Activated naive CD8-positive, alpha-beta T cell treated with anti-CD3 and anti-CD28 coated beads, Interleukin-2, amount 50 U/mL, for 16 hours (primary cell): Measurements from ENCODE around the gene AMER1.
"Not testable (repeated sequence)": the region's sequence is repeated elsewhere in the genome, so short reads cannot be mapped to it uniquely, and the experiment has no call there.

ENCODE experiments used
- DNase-seq: peaks from one replicate; pipeline ENCODE4 v3.0.0-alpha.2; 2020; ENCODE audit warnings: low read depth, low spot score

AMER1 gene

DNA sequence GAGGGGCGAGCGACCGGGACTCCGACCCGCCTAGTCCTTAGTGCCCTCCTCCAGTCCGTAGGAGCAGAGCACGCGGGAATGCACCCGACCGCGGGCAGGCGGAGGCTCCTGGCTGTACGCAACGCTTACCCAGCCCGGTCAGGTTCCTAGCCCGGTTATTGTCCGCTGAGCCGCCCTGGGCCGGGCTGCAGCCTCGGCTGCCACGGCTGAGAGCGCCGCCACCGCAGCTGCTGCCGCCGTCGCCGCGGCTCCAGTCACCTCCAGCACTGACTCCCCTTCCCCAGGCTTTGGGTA, at the start of gene AMER1:
AMER1 (minus strand) TSS at position 268 of the 294 bp plus-strand sequence. CDS start 12,422 bp downstream, outside the sequence.
- DNase-seq = no peak

DNA sequence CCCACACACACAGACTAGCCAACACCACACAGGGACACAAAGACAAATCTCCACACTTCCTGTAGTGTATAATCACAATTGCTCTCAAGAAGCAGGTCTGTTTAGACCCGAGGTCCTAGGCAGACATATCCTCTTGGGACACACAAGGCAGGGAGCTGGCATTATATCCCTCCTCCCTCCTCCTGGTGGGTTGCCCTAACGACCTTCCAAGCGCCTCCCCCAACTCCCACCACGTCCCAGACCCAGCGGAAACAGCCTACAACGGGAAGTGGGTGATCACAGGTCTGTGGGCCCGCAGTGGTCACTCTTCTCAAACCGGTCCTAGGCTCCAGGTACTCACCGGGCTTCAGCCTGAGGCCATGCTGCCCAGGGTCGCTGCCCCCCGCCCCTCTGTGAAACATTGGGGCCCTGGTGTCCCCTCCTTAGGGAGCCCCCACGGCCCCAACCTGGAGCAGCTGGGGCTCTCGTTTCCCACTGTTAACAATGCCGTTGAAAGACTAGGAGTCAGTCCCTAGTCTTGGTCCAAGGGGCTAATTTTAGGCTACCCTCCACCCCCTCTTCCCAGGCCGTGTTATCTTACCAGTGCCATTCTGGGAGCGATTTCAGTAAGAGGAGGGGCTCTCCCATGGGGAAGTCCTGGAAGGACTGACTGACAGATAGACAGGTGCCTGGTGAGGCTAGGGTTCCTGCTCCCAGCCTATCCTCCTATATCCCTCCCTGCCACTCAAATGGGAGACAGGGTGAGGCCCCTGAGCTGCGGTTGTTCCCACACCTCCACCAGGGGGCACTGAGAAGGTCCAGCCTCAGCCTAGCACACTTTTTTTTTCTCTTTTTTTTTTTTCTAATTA, 24.8 kb upstream of the AMER1 start, which contains the start of gene ASB12:
ASB12 (minus strand) TSS at position 485 of the 848 bp plus-strand sequence. CDS start 4,957 bp downstream, outside the sequence.
- DNase-seq = no peak

DNA sequence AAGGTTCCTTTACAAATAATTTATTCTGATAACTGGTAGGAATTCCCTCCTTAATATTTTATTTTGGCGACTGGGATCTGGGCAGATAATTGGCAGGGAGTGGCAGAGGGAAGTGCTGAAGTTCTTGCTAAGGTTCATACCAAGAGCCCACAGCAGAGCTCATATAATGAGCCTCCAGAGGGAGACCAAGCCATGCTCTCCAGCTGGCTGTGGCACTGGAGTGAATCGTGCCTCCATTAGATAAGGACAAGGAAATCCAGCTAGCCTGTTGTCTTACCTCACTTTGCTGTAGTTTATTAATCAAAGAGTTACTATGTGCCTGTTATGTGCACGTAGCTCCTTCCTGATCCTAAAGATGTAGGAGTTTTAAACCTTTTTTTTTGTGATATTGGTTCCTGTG, 23.6 kb upstream of the AMER1 start:
- no peak for DNase-seq

DNA sequence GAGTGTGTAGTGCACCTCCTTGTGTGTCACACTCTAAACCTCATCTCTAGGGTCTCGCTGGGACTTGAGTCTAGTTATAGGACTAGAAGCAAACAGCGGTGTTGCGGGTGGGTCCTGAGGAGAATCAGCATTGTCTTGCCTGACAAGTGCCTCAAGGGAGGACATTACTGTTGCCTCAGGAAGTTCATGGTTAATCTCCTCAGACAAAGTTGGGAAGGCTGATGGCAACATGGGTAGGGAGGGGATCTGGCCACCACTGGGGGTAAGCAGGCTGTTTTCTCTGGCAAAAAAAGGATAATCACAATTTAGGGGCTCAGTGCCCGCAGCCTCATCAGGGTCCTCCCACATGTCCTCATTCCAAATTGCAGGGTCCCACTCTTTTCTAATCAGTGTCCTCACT, 12.5 kb upstream of the AMER1 start:
- no peak for DNase-seq

DNA sequence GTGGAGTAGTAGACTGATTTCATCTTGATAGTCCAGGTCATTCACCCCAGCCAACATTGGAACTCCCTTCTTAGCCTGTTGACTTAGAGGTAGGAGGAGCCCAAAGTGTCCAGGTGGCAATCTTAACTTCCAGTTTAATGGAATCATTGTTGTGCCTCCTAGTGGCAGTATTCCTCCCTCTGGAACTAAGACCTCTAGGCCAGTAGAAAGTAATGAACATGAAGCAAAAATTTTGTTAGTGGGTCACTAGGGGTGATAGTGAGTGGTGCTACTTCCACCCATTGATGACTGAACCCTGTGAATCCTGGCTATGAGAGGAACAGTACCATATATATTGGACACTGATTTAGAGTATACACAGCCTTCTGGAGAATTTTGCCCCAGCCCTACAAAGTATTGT, 8.5 kb upstream of the AMER1 start:
- DNase-seq = not testable (repeated sequence)

DNA sequence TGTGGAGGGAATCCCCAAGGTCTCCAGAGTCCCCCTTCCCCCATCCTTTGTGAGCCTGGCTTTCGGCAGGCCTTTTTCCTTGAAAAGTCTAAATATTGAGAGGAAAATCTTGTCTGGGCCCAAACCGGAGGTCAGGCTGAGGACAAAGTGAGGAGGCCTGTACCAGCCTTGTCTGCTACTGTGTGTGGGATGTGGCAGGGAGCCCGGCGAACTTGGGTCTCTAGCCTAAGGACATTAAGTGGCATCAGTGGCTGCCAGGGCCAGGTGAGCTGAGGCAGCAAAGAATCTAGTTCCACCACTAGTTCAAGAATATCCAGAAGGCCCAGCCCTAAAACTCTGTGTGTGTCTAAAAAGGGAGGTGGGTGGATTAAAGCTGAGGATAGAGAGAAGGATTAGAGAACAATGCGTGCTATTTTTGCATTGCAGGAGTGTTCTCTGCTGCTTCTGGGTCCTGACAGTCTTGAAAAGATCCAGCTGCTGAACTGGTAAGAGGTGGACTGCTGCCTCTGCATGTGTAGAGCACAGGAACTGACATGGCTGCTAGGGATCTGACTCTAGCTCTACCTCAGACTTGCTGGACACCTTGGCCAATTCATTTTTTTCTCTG, 1.2 kb upstream of the AMER1 start:
- DNase-seq = no peak

DNA sequence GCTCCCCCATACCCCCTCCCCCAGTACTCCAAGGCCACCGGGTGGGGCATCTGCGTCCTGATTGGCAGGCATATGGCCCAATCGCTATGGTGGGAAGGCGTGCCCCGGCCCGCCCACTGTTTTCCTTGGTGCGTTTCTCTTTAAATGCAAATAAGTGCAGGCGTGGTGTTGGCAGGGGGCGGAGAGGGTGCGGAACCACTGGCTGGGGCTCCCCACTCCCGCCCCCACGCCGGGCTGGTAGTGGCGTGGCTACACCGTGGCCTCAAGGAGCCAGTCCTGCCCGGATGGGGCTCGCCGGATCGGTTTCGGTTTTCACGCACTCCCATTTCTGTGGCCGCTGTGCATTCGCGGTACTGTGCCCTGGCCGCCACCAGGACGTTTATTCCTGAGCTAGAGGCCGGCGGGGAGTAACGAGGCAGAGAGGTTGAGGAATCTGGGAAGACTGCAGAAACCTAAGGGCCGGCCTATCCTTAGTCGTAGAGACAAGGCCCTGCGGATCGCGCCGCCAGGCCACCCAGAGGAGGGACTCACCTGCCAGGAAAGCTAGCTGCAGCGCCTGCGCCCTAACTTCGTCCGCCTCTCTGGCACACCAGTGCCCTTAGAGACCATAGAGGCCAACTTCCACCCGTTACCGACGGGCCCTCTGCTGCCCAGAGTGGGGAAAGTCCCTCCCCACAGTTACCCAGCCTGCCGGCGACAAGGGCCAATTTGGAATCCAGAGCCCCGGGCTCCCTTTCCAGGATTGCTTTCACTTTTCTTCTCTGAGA, 410 bp upstream of the AMER1 start:
- DNase-seq = peak; percentile 59

DNA sequence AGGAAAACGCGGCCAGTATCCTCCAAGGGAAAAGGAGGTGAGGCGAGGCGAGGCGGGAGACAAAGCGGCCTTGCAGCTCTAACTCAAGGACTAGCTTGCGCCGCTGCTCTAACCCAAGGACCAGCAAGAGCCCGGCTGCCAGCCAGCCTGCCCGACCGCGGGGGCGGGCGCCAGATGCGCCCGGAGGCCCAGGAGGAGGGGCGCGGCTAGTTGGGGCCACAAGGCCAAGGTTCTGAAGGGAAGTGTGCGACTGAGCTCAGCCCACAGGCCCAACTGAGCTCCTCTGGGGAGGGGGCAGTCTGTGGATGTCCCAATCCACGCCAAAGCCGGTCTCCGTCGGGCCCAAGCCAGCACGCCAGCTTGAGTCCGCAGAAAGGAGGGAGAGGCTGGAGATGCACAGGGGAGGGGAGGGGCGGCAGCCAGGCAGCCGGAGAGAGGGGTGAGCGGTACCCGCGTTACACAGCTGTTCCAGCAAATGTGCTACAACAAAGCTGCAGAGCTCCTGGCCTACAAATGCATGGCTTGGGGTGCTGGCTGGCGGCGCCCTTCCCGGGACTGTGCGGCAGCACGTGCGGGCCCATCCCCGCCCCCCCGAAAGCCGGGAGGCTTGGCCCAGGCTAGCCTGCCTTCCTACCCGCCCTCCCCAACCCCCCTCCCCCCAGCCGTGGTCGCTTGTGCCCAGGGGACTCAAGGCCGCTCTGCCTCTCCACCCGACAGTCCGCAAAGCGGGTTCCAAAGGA, 637 bp downstream of the AMER1 start:
- DNase-seq = no peak

DNA sequence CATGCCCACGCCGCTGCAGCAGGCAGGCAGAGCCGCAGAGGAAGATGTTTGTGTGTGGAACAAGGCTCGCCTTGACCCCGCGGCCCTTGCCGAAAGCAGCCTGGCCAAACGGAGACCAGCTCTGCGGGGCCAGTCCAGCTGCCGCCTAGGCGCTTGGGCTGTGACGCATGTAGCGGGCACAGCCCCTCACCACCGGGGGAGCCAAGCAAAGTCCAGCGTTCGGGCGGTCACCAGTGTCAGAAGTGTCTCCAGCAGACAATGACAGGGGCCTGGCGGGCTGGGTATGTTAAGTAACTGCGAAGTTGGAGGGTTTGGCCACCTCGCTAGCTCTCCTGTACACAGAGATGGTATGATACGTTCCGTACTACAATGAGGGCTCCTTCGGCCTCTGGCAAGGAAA, 1.3 kb downstream of the AMER1 start:
- no peak for DNase-seq

DNA sequence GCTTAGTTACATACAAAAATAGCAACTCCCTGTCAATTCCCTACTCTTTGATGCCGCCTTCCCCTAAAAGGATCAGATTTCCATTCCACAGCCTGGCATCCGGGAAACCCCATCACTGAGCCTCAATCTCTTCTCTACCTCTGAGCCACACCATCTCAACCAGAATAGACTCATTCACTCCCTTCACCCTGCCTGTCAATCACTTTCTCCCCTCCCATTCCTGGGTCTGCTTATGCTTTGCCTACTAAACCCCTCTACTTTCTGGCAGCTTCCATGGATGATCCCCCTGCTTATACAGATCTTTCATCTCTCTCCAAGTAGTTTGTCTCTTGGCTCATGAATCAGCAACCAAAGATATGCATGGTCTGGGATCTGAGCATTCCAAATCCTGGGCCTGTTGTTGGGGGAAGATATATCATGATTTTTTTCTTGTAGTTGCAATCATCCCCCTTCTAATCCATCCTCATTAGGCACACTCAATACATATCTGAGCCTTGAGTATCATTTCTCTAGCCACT, 2.6 kb downstream of the AMER1 start:
- DNase-seq = no peak

DNA sequence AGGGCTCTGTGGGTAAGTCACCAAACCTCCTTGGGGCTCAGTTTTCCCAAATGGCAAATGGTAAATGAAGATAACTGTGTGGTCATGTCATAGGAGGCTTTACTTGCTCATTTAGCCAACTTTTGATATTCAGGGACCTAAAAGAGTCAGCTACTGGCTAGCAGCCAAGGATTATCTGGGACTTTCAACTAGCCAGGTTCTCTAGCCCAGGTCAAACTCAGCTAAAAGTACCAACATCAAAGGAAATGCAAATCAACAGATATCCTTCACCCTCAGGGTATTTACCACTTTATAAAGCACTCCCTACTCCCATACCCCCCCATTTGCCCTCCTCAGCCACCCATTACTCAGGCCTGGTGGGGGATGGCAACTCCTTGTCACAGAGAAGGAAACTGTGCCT, 7.5 kb downstream of the AMER1 start:
- no peak for DNase-seq

DNA sequence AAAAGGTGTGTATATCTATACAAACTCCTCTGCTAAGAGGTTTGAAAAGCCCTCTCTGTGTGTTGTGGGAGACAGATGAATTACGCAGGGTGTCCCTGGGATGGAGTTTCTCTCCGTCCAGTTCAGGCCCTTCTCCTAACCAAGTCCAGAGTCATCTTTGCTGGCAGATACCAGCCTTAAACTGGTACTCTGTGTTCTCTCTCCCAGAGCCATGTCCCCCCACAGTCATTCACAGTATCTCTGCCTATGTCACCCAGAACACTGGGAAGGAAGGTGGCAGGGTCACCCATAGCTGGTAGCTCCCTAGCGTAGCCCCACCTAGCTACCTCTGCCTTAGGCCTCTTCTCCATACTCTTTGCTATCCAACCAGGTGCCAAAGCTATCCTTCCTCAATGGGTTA, 8.9 kb downstream of the AMER1 start:
- DNase-seq = no peak

DNA sequence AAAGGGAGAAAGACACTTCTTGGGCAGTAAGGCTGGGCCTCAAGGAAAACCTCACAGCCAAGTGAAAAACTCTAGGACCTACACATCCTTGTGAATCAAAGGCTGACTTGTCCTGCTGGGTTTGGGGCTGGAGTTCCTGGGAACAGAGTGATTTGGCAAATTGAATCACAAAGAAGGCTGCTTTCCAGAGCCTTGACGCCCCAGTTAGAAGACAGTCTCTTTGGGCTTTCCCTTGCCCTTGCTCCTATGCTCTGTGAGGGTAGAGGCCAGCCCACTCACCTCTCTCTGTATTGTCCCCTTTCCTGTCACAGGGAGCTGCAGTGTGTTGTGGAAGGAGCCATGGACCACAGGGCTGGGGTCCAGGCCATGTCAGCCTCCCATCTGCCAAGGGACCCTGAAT, 9.6 kb downstream of the AMER1 start:
- DNase-seq = no peak

DNA sequence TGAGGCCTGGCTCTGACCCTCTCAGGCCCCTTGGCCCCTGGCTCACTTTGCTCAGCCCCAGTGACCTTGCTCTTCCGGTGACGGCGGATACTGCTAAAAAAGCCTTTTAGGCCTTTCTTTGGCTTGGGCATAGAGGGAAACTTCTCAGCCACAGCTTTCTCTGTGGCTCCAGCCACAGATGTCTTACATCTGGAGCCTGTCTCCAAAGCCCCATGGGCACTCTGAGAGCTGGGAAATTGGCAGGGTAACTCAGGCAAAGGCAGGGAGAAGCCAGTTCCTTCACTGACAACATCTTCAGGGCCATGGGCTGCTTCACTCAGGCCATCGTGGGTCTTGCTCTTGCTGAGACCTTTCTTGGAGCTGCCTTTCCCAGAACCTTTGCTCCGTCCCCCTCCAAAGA, 12.8 kb downstream of the AMER1 start:
- no peak for DNase-seq

DNA sequence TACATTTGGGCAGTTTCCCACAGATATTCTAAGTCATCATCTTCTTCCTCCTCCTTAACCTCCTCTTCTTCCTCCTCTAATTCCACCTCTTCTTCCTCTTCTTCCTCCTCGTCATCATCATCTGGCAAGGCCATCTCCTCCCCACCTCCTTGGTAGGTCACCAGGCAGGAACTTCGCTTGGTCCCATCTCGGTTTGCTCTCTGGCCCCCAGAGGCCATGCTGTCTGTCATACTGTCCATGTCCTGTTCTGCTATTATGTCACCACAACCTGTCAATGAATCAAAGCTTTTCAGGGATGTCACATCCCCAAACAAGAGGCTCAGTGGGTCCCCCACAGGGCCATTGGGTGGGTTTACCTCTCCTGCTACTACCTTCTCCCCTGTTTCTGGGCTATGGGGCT, 13.5 kb downstream of the AMER1 start:
- no peak for DNase-seq

DNA sequence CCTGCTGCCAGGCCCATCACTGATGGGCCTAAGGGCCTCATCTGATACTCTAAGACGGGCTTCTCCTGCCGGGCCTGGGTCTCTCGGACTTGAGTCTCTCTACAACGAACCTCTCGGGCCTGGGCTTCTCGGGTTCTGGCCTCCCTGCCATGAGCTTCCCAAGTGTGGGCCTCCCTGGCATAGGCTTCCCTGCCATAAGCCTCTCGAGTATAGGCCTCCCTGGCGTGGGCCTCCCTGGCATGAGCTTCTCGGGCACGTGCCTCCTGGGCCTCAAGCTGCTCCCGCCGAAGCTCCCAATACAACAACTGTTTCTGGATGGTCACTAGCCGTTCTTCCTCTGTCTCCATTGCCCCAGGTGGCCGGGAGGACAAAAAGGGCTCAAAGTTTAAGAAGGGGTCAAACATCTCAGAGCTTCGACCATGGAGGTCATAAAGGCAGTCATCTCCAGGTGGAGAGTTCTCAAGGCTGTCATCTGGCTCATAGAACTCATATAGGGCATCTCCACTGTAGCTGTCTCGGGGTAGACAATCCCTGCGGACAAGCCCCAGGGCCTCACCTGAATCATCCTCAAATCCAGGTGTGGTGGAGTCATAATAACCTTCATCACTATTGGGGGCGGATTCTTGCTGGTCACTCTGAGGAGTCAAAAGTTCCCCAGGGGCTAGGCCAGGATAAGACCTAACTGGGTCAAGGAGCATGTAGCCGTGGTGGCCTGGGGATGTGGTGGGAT, 14.1 kb downstream of the AMER1 start:
- no peak for DNase-seq

DNA sequence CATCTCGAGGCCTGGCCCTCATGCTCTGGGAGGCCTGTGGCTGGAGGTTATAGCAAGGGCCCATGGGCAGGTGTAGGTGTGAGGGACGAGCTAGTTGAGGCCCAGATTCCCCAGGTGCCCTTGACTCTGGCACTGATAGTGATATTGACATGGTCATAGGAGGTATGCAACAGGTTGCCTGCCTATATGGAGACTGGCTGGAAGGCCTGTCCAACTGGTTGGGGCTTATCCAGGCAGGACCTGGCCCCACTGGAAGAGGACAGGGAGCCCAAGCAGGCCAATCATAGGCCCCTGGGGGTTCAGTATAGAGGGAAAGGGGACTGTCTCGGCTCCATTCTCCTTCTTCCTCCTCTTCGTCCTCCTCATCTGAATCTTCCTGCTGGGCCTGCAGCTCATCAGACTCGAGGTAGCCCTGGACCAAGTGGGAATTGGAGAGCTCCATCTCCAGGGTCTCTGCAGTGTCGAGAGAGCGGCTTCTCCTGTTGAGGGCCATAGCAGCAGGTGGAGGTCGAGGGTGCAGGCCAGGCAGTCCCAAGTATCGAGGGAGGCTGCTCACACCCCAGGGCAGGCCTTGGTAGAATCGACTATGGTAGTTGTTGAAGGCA, 15.3 kb downstream of the AMER1 start:
- DNase-seq = no peak

DNA sequence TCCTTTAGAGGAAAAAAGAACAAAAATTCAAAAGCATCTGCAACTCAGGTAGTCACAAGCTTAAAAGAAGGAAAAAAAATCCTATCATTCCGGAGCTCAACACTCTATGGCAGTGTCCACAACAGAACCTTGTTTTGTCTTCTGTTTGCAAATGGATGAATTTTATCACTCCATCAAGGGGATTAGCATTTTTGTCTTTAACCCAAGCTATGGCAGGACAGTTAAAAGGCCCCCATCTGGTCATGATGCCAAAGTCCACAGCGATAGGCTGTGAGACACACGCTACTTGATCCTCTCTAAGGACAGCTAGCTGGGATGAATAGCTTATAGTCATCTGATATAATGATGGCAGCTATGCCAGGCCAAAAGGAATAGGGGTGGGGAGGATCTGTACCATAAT, 16.6 kb downstream of the AMER1 start:
- DNase-seq = no peak

DNA sequence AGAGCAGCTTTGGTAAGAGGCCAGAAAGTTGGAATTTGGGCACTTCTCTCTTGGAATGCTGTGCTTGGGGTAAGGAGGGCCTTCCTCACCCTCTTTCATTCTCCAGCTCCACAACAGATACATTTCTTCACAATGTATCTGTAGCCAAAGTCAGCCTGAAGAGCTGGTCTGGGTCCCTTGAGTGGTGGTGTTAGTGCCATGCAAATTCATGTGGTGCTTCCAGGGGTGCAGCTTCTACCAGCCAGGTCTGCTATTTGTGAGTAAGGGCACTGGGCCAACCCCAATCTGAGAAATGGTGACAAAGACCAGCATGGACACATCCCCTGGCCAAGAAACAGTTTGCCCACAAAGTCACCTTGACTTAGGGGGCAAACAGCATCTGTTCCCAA, 17.8 kb downstream of the AMER1 start:
- DNase-seq = no peak

DNA sequence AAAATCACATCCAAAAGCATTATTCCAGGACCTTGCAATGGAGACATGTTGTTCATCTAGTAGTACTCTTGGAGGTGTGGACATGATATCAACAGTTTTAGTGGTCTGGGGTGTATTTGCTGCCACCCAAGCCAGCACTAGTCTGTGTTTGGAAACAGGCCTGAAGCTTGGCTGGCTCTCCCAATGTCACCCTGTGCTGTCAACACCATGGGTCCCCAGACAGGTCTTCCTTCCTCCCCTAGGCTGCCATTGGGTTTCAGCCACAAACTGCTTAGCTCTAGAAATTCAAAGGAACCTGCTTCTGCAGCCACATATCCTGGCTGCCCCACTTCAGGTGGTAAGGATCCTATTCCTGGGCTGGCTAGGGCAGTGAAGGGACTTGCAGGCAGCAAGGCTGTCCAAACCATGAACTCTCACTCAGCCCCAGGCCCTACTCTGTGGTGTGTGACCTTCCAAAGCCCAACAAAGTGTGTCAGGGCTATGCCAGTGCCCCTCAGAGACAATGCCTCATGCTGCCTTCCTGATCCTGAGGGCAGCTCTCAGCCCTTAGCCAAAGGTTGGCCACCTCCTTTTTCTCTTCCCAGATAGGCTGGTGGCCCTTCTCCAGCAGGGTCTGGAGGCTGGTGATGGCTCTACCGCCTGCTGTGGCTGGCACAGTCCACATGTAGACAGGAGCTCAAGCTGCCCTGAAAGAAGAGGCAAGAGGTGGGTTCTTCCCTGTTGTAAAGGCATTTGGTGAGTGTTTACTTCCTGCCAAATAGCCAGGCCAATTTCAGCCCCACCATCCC, 18.3 kb downstream of the AMER1 start:
- no peak for DNase-seq
